GM18907 (cell line): Measurements from ENCODE around the gene ZNF346.

ENCODE experiments used
- ATAC-seq: cut with Tn5 transposase; IDR thresholded peaks from one replicate; pipeline ENCODE4 v1.9.1; 2021; ENCODE audit warnings: mild to moderate bottlenecking, moderate library complexity; ENCODE audit not compliant: unreplicated experiment

The ZNF346 gene

DNA sequence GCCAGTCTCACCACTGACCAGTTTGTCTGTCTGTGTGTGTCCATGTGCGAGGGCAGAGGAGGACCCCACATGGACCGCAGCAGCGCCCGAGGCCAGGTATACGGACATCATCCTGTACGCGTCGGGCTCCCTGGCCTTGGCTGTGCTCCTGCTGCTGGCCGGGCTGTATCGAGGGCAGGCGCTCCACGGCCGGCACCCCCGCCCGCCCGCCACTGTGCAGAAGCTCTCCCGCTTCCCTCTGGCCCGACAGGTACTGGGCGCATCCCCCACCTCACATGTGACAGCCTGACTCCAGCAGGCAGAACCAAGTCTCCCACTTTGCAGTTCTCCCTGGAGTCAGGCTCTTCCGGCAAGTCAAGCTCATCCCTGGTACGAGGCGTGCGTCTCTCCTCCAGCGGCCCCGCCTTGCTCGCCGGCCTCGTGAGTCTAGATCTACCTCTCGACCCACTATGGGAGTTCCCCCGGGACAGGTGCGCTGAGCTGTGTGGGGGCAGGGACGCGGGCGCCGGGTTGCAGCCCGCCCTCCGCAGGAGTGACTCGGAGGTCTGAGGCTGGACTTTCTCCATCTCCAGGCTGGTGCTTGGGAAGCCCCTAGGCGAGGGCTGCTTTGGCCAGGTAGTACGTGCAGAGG is 70.7 kb downstream of the ZNF346 start:
- ATAC-seq, result no peak

DNA sequence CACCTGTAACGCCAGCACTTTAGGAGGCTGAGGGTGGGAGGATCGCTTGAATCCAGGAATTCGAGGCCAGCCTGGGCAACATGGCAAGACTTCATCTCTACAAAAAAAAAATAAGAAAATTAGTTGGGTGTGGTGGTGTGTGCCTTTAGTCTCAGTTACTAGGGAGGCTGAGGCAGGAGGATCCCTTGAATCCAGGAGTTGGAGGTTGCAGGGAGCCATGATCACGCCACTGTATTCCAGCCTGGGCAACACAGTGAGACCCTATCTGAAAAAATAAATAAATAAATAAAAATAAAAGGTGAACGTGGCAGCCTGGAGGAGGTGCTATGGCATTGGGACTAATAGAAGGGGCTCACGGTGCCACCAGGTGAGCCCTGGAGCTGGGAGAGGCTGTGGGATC is 71.3 kb downstream of the ZNF346 start:
- ATAC-seq, result no peak

DNA sequence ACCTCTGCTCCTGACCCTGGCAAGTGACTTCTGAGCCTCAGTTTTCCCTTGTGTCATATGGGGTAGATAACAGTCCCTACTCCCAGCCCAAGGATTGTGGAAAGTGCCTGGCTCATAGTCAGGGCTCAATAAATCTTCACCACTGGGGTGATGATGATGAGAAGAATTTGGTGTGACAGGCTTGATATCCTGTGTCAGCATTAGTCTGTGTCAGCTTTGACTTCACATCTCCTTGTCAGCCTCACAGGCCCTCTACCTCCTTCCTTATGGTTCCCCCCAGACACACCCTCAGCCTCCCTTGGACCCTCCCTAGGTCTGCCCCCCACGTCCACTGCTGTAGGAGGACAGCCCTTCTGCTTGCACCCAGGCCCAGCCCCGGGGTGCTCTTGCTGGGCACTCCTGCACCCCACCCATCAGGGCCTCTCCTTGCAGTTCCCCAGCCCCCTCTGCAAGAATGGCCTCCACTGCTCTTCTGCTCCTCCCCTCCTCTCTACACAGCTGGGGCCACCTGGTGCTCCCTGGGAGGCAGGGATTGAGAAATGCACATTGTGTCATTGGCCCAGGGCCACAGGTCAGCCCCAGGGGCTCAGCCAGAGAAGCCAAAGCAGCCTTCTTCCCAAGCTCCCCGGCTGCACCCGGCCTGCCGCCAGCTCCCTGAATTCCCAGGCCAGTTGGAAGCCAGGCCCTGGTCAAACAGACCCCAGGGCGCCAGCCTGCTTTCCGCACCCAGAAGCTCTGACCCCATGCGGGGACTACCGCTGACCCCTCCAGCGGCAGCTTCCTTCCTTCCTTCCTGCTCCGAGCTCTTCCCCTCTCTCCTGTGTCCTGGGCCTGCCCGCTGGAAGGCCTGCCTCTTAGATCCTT is 72.0 kb downstream of the ZNF346 start:
- no peak for ATAC-seq

DNA sequence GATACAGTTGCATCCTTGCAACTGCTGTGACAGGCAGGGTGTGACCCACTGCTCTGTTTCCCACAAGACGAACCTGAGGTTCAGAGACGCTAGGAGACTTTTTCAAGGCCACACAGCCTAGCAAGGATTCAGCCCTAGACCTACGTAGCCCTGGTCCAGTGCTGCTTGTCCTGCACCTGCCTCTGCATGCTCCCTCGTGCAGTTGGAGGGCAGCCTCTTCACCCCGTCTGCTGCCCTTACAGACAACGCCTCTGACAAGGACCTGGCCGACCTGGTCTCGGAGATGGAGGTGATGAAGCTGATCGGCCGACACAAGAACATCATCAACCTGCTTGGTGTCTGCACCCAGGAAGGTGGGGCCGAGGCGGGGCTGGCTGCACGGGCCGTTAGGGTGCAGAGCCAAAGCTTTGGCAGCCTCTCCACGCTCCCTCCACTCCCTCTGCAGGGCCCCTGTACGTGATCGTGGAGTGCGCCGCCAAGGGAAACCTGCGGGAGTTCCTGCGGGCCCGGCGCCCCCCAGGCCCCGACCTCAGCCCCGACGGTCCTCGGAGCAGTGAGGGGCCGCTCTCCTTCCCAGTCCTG is 72.7 kb downstream of the ZNF346 start:
- ATAC-seq, result no peak

DNA sequence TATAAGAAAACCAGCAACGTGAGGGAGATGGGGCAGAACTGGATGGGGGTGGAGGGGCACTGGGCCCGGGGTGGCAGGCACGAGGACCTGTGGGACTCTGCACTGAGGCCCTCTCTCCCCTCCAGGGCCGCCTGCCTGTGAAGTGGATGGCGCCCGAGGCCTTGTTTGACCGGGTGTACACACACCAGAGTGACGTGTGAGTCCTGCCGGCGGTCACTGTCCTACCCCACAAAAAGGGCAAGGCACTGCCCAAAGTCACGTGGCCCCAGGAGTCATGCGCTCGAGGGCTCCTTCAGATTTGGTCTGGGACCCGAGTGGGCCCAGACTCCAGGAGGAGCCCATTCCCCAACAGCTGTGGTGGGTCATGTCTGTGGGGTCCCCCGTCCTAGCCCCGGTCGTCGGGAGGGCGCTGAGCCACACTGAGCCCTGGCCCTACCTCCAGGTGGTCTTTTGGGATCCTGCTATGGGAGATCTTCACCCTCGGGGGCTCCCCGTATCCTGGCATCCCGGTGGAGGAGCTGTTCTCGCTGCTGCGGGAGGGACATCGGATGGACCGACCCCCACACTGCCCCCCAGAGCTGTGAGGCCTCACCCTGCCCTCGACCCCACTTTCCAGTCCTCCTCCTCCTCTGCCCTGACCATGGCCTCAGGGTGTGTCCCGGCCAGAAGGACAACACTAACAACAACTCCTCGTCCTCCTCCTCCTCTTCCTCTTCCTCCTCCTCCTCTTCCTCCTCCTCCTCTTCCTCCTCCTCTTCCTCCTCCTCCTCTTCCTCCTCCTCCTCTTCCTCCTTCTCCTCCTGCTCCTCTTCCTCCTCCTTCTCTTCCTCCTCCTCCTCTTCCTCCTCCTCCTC is 73.9 kb downstream of the ZNF346 start:
- ATAC-seq, result no peak

DNA sequence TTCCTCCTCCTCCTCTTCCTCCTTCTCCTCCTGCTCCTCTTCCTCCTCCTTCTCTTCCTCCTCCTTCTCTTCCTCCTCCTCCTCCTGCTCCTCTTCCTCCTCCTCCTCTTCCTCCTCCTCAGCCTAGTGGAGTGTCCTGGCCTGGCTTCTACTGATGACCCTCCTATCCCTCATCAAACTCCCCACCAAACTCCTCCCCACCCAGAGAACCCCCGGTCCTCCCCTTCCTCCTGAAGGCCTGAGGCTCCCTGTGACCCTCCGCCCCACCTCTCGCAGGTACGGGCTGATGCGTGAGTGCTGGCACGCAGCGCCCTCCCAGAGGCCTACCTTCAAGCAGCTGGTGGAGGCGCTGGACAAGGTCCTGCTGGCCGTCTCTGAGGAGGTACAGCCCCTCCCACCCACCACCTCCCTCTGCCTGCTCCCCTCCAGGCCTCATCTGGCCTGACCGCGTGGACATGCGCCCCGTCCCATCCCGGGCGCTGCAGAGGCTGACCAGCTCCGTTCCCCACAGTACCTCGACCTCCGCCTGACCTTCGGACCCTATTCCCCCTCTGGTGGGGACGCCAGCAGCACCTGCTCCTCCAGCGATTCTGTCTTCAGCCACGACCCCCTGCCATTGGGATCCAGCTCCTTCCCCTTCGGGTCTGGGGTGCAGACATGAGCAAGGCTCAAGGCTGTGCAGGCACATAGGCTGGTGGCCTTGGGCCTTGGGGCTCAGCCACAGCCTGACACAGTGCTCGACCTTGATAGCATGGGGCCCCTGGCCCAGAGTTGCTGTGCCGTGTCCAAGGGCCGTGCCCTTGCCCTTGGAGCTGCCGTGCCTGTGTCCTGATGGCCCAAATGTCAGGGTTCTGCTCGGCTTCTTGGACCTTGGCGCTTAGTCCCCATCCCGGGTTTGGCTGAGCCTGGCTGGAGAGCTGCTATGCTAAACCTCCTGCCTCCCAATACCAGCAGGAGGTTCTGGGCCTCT is 74.8 kb downstream of the ZNF346 start:
- ATAC-seq, result no peak

DNA sequence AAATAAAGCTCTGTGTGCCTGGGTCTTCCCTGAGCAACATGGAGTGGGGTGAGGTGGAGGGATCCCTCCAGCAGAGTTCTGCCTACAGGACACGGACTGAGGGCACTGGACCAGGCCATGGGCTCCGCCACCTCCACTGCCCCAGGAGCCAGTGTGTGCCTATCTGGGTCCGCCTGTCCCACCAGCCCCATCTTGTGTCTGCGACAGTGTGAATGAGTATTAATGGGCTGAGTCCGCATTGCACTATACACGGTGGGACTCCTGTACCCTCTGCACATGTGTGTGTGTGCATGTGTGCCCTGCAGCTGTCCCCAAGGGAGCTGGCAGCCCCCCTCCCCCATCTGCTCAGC is 75.6 kb downstream of the ZNF346 start:
- no peak for ATAC-seq

DNA sequence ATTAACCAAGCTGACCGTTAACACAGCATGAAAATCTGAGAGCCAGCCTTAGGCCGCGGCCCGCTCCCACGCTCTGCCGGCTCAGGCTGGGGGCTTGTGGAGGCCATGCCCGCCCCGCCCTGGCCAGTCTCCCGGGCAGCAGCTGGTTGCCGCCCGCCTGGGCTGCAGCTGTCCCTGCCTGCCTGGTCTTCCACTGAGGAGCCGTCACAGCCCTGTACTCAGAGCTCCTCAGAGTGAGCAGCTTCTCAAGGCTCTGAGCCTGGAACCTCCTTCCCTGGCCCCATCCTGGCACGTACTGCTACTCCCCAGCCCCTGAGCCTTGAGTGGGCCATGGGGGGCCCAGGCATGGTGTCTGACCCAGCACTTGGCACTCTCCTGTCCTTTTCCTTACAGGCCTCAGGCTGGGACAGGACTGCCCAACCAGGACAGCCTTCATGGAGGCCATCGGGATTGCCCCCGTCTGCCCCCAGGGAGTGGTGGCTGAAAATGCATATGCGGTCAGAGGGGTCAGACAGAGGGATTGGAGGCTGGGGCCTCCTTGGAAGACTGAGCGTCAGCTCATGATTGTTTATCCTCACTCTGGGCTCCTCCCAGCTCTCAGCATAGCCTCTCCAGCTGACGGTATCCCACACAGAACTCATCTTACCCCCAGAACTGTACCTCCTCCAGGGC is 76.1 kb downstream of the ZNF346 start:
- ATAC-seq, result no peak

DNA sequence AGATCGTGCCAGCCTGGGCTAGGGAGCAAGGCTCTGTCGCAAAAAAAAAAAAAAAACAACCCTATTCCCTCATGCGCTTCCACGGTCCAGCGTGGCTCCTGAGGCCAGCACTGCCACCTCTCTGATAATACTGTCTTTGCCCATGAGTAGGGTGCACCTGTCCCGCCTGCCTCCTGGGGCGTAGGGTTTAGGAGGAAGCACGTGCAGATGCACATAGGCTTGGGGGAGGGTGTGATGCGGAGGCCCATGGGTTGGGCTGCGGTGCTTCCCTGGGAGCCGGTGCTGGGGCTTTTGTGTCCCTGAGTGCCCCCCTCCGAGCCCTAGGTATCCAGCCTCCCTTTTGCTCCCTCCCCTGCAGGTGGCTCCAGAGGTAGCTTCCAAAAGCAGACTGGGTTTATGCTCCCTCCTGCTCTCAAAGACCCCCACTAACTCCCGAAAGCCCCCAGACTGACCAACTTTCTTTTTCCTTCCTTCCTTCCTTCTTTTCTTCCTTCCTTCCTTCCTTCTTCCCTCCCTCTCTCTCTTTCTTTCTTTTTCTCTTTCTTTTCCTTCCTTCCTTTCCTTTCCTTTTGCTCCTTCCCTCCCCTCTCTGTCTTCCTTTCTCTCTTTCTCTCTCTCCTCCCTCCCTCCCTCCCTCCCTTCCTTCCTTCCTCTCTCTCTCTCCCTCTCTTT is 77.1 kb downstream of the ZNF346 start:
- ATAC-seq, result no peak

DNA sequence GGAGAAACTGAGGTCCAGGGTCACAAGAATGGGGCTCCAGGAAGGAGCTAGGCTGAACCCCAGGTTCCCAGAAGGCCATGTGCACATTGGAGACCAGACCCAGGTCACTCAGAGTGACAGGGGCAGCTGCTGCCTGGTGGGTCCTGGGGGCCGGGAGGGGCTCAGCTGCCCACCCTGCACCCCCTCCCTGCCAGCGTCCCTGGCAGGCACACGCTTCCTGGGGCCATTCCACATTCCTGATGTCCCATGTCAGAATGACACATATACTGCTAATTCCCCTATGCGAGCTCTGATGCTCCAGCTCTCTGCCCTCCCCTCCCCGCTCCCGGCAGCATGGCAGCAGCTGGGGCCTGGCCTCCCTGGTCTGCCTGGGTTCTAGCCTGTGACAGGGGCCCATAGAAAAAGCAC is 78.2 kb downstream of the ZNF346 start:
- ATAC-seq, result no peak

DNA sequence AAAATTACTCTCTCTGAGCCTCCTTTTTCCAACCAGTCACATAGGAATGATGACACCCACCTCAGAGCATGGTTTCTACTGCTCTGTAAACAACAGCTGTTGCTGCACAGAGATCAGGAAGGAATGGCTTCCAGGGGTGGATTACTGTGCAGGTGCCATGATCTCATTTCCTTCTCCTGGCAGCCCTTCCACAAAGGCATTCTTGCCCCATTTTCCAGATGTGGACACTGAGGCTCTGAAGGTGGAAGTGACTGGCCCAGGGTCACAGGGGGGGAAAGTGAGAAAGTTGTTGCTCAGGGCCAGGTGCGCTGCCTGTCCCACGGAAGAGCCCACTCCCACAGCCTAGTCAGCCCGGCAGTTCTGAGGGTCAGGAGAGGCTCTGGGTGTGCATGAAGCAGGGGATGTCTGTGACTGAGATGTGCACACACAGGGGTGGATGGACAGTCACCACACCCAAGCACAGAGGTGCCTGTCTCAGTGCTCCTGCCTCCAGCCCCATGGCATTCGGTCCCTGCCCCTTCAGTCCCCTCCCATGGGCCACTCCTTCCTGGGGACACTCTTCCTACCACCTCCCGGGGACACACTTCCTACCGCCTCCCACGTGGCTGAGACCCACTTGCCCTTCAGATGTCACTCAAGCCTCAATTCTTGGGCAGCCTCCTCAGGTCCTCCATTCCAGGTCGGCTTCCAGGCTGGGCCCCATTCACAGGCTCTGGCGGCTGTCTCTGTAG is 81.2 kb downstream of the ZNF346 start:
- no peak for ATAC-seq

DNA sequence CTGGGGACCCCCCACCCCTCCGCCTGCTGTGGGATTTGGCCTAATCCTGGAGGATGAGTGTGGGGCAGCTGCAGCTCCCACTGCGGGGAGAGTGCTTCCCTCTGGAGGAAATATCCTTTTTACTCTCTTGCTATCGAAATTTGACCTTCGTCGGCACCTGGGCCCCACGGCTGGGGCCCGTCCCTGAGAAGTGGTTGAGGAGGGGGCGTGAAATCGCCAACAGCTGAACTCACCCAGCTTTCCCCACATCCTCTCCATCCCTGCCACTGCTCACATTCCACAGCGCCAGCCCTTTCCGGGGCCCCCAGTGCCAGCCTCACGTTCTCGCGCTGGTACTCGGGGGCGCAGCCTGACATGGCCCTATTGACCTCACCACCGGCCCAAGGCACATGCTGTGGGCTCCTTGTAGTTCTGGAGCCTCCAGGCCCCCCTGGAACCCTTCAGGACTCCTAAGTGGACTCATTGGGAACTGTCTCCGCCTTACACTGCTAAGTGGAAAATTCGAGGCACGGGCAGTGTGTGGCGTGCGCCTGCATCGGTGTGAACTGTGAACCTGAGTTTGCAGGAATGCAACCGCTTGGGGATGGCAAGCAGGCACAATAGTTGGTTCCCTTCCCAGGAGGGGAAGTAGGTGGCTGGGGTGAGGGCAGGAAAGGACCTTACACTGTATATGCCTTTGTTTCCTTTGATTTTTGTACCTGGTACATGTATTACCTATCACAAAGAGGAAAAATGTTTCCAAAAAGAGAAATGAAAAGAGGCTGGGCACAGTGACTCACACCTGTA is 83.4 kb downstream of the ZNF346 start:
- no peak for ATAC-seq

DNA sequence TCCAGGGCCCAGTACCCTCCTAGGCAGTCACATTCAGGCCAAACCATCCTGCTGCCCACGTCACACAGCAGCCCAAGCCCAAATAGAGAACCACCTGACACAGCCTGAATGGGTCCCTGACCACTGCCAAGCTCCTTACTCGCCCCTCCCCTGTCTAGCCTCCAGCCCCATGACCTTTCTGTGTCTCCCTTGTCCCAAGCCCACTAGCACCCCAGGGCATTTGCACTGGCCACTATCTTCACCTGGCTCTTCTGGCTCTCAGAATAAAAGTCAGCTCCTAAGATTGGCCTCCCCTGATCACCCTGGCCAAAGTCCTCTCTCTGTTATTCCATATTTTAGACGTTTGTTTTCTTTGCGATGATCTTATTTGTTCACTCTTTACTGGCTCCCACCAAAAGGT is 84.7 kb downstream of the ZNF346 start:
- ATAC-seq, result no peak

DNA sequence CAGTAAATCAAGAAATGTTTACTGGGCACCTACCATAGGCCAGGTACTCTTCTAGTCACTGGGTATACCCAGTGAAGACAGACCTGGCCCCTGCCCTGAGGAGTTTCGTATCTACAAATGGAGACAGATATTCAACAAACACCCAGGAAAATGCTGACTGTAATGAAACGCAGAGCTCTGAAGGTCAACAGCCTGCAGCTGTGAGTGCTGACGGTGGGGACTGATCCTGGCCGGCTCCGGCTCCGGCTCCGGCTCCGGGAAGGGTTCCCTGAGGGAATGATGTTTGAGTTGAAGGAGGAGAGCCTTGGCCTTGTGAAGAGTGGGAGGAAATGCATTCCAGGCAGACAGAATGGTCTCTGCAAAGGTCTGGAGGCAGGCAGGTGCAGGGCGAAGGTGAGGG is 87.3 kb downstream of the ZNF346 start:
- ATAC-seq, result no peak

DNA sequence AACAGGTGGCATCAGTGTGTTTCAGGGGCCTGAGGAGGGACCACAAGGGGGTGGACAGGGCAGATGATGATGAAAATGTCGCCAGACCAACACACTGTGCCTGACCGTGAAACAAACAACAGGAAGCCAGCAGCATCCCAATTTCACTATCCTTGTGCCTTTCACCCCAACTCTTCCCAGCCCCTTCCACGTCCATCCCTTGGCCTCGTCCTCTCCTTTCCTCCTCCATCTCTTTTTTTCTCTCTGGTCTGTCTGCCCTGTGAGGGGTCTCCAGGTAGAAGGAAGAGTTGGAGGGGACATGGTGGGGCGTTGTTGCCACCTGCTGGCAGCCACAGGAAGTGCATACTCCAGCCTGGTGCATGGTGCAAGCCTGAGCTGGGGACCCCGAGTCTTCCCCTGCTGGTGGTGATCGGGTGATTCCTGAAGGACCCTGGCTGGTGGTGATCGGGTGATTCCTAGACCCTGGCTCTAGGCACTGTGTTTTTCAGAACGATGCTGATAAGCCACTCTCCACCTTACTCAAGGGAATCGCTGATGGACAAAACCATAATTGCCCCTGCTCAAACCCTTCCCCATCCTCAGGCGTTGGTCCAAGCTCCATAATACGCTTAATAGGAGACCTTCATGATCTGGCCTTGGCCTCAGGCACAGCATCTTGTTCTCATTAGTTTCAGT is 89.4 kb downstream of the ZNF346 start:
- ATAC-seq, result peak; percentile 54

DNA sequence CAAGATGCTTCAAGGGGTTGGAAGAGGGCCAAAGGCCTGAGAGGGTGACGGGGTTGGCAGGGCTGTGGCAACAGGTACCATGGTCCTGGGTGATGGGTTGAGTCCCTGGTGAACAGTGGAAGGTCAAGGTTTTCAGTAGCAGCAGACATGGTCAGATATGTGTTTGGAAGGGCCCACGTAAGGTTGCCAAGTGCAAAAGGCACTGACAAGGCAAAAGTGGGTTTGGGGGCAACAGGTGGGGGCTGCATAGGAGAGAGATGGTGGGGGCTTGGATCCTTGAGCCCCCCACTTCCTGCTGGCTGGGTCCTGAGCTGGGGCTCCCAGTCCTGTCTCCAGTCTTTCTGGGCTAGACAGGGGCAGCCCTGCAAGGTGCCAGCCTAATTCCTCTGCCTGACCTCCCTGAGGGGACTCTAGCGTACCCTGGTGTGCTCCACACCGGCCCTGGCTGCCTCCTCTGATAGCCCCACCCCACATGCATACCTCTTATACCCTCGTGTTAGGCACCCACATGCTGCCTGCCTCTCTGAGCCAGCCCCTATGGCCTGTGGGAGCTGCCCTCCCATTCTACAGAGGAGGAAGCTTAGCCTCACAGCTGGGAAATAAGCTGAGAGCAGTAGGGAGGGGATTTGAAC is 90.2 kb downstream of the ZNF346 start:
- no peak for ATAC-seq
